Adrenal gland (tissue), 5 donors: ENCODE measurements around the gene YOD1.

ENCODE experiments used
- POLR2A ChIP-seq, 2 donors: fragments of 450-650 bp; IDR thresholded peaks; one replicate each; pipeline ENCODE4 v1.6.1; 2017; ENCODE audit warnings: antibody characterized with exemption in 2 of 2, mild to moderate bottlenecking in 2 of 2, moderate library complexity in 1 of 2
- TF ChIP-seq, protein P1 (sequence below), 6 experiments: fragments of 450-650 bp in 4 of 6; fragments of 200-600 bp in 2 of 6; sonication (generic) in 1 of 6; IDR thresholded peaks; 1 replicate in 5 of 6; 2 replicates in 1 of 6; pipeline versions ENCODE4 v1.5.1 to v1.8.0; 2016 to 2021; ENCODE audit warnings: antibody characterized with exemption in 6 of 6, mild to moderate bottlenecking in 2 of 6, moderate library complexity in 1 of 6
- donor health status: DM: no; HTN: no; CAD: no.

GRCh38 chr1:207076181-207076955 is 25.4 kb upstream of the YOD1 start:
- TF ChIP-seq, protein P1, sequence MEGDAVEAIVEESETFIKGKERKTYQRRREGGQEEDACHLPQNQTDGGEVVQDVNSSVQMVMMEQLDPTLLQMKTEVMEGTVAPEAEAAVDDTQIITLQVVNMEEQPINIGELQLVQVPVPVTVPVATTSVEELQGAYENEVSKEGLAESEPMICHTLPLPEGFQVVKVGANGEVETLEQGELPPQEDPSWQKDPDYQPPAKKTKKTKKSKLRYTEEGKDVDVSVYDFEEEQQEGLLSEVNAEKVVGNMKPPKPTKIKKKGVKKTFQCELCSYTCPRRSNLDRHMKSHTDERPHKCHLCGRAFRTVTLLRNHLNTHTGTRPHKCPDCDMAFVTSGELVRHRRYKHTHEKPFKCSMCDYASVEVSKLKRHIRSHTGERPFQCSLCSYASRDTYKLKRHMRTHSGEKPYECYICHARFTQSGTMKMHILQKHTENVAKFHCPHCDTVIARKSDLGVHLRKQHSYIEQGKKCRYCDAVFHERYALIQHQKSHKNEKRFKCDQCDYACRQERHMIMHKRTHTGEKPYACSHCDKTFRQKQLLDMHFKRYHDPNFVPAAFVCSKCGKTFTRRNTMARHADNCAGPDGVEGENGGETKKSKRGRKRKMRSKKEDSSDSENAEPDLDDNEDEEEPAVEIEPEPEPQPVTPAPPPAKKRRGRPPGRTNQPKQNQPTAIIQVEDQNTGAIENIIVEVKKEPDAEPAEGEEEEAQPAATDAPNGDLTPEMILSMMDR (IDR thresholded peaks at IDR 0.05), result no peak
- TF ChIP-seq POLR2A (IDR thresholded peaks at IDR 0.05), result no peak
